Measurements from ENCODE around the gene SLIT3. TPM values are rescaled to one million over a fixed set of nuclear protein-coding genes. Genes with fewer than 3 reads are reported as not detected.

The SLIT3 gene
- total RNA-seq, 4 donors from 2014 or later: 0.97 to 6.1 (median 3.4) TPM

- H3K4me1 ChIP-seq: no peaks in the 10 kb centered on the region
- TF ChIP-seq CTCF (IDR thresholded peaks at IDR 0.05 in 4 of 5, conservative IDR thresholded peaks at IDR 0.05 in 1 of 5): no peak
- in situ Hi-C loops (cut with MboI; ENCODE audit: low sequenced_read_pairs in 4 of 4) (no loop called here), intact Hi-C loops (cut with DNase I; ENCODE audit: low total_unique reads) (no loop called here)
- H3K4me3 ChIP-seq: no peak overlapping the region
- no peaks in the 10 kb centered on the region for H3K36me3 ChIP-seq
- H3K27ac ChIP-seq: no peak overlapping the region
- DNase-seq (no peak), ATAC-seq (no peak)
- peaks cover 0 to 4% (median 0%) of the 10 kb centered on the region in 3 donors for H3K27me3 ChIP-seq
- H3K9me3 ChIP-seq: no peaks in the 10 kb centered on the region
Observed at GRCh38 chr5:168833936-168834335, 467.0 kb downstream of the SLIT3 start.

DNA sequence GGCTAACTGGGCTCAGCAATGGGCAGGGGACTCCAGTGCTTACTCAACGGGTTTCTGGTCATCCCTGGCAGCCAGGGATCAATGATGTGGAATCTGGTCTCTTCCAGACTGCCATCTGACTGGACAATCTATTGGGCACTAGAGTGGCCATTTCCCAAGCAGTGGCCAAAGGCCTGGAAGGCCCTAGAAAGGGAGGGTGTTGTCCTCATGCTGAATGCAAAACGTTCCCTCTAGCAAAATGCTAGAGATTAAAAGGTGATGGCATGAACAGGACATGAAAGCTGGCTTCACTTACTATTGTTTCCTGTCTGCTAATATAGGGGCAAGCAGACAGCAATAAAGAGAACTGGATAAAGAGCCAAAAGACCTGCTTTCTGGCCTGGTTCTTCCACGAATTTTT lies 467.6 kb downstream of the SLIT3 start:
- no peaks in the 10 kb centered on the region for H3K4me1 ChIP-seq
- ATAC-seq (no peak), DNase-seq (no peak)
- H3K27ac ChIP-seq: no peak overlapping the region
- in situ Hi-C loops (cut with MboI; ENCODE audit: low sequenced_read_pairs in 4 of 4) (no loop called here), intact Hi-C loops (cut with DNase I; ENCODE audit: low total_unique reads) (no loop called here)
- H3K36me3 ChIP-seq: no peaks in the 10 kb centered on the region
- H3K4me3 ChIP-seq: no peak overlapping the region
- H3K9me3 ChIP-seq: no peaks in the 10 kb centered on the region
- no peak for TF ChIP-seq CTCF (IDR thresholded peaks at IDR 0.05 in 4 of 5, conservative IDR thresholded peaks at IDR 0.05 in 1 of 5)
- no peak for TF ChIP-seq POLR2A (IDR thresholded peaks at IDR 0.05)
- peaks cover 0 to 4% (median 0%) of the 10 kb centered on the region in 3 donors for H3K27me3 ChIP-seq

DNA sequence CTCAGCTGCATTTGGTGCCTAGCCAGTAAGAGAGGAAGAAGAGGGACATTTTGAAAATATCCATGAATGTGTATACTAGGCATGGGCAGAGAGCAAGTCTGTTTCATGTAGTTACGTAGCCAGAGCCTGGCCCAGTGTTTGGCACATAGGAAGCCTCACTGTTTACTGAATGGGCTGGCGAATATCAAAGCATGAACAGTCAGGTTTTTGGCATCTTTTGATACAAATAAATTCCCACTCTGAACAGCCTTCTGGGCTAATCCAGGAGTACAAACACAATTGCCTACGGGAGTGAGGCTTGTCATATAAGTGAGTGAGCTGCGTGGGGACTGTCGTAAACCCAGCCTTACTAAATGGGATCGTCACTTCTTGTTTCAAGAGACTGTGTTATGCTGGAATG lies 468.6 kb downstream of the SLIT3 start:
- Histone ChIP-seq H3K4me3 (no peak overlapping the region), H3K27ac (no peak overlapping the region), H3K9me3 (no peaks in the 10 kb centered on the region), H3K36me3 (no peaks in the 10 kb centered on the region), H3K27me3 (peaks cover 0 to 4% (median 0%) of the 10 kb centered on the region in 3 donors), H3K4me1 (no peaks in the 10 kb centered on the region)
- DNase-seq: no peak
- intact Hi-C loops (cut with DNase I; ENCODE audit: low total_unique reads): no loop called here
- ATAC-seq: no peak
- in situ Hi-C loops (cut with MboI; ENCODE audit: low sequenced_read_pairs in 4 of 4): no loop called here
- no peak for TF ChIP-seq CTCF (IDR thresholded peaks at IDR 0.05 in 4 of 5, conservative IDR thresholded peaks at IDR 0.05 in 1 of 5)
- TF ChIP-seq POLR2A (IDR thresholded peaks at IDR 0.05): no peak

DNA sequence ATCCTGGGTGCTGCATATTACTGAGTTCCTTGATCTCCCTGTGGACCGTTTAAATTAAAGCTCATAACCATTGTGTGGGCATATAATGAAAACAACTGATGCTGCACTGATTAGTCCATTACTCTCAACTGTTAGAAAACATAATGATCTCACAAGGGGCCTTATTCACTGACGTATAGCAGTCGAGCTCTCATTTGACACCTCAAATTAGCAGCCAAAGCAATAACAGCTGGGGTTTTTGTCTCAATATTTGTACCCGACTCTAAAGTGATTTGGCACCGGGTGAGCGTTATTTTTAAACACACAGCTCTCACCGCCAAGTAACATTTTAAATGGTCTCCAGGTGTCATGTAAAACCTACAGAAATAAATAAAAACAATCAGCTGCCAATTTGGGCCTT lies 469.6 kb downstream of the SLIT3 start:
- H3K4me3 ChIP-seq: no peak overlapping the region
- no peaks in the 10 kb centered on the region for H3K4me1 ChIP-seq
- ATAC-seq: no peak
- intact Hi-C loops (cut with DNase I; ENCODE audit: low total_unique reads) (no loop called here), in situ Hi-C loops (cut with MboI; ENCODE audit: low sequenced_read_pairs in 4 of 4) (no loop called here)
- no peak overlapping the region for H3K27ac ChIP-seq
- H3K27me3 ChIP-seq: peaks cover 0 to 4% (median 0%) of the 10 kb centered on the region in 3 donors
- H3K36me3 ChIP-seq: no peaks in the 10 kb centered on the region
- TF ChIP-seq POLR2A (IDR thresholded peaks at IDR 0.05) (no peak), CTCF (IDR thresholded peaks at IDR 0.05 in 4 of 5, conservative IDR thresholded peaks at IDR 0.05 in 1 of 5) (no peak)
- DNase-seq: no peak
- no peaks in the 10 kb centered on the region for H3K9me3 ChIP-seq

GRCh38 chr5:168830833-168831232 lies 470.1 kb downstream of the SLIT3 start:
- Histone ChIP-seq H3K4me1 (no peaks in the 10 kb centered on the region), H3K9me3 (no peaks in the 10 kb centered on the region), H3K4me3 (no peak overlapping the region), H3K36me3 (no peaks in the 10 kb centered on the region), H3K27me3 (peaks cover 0 to 4% (median 0%) of the 10 kb centered on the region in 3 donors), H3K27ac (no peak overlapping the region)
- DNase-seq (no peak), ATAC-seq (no peak)
- in situ Hi-C loops (cut with MboI; ENCODE audit: low sequenced_read_pairs in 4 of 4): no loop called here
- TF ChIP-seq CTCF (IDR thresholded peaks at IDR 0.05 in 4 of 5, conservative IDR thresholded peaks at IDR 0.05 in 1 of 5) (no peak), POLR2A (IDR thresholded peaks at IDR 0.05) (no peak)
- intact Hi-C loops (cut with DNase I; ENCODE audit: low total_unique reads): no loop called here

All from gastrocnemius medialis (tissue), 4 donors.